GM12878 (cell line): ENCODE measurements around the gene KDM4C.

ENCODE experiments used
- BHLHE40 ChIP-seq, 2 experiments: fragments of 450-650 bp in 1 of 2; IDR thresholded peaks; 2 replicates each; pipeline ENCODE4 v1.6.1; 2011 to 2017; ENCODE audit warnings: low read depth in 2 of 2, borderline replicate concordance in 1 of 2, improper control_type of control experiment in 1 of 2, low read length in 1 of 2, mild to moderate bottlenecking in 1 of 2
- MAX ChIP-seq: IDR thresholded peaks from 2 replicates; pipeline ENCODE4 v1.6.1; 2012; ENCODE audit warnings: low read depth, low read length, improper control_type of control experiment
- NR2C2 ChIP-seq: IDR thresholded peaks from 2 replicates; pipeline ENCODE4 v1.6.1; 2011; ENCODE audit warnings: borderline replicate concordance, low read depth; ENCODE audit not compliant: control insufficient read depth, insufficient read length
- SMAD1 ChIP-seq: fragments of 450-650 bp; IDR thresholded peaks from 2 replicates; pipeline ENCODE4 v1.6.1; 2018; ENCODE audit warnings: mild to moderate bottlenecking, low read depth; ENCODE audit not compliant: partially characterized antibody
- ZNF274 ChIP-seq: IDR thresholded peaks from one replicate; pipeline ENCODE4 v1.8.0; 2011; ENCODE audit not compliant: insufficient read length, insufficient read depth
- TF ChIP-seq, protein P1 (sequence below), 3 experiments: IDR thresholded peaks in 2 of 3; conservative IDR thresholded peaks in 1 of 3; 2 replicates each; pipeline ENCODE4 v1.5.1; 2011; ENCODE audit warnings: low read depth in 3 of 3, low read length in 3 of 3, mild to moderate bottlenecking in 3 of 3, control low read depth in 2 of 3, moderate library complexity in 2 of 3, inconsistent platforms in 1 of 3, mixed read lengths in 1 of 3; ENCODE audit not compliant: control insufficient read depth in 2 of 3, insufficient read depth in 1 of 3; ENCODE audit errors: extremely low read depth in 1 of 3

- TF ChIP-seq NR2C2 (no peak), ZNF274 (no peak), MAX (no peak), BHLHE40 (IDR thresholded peaks at IDR 0.05; ENCODE audit: borderline replicate concordance in 1 of 2, low read depth in 2 of 2, low read length in 1 of 2) (no peak), SMAD1 (no peak)
- TF ChIP-seq, protein P1, sequence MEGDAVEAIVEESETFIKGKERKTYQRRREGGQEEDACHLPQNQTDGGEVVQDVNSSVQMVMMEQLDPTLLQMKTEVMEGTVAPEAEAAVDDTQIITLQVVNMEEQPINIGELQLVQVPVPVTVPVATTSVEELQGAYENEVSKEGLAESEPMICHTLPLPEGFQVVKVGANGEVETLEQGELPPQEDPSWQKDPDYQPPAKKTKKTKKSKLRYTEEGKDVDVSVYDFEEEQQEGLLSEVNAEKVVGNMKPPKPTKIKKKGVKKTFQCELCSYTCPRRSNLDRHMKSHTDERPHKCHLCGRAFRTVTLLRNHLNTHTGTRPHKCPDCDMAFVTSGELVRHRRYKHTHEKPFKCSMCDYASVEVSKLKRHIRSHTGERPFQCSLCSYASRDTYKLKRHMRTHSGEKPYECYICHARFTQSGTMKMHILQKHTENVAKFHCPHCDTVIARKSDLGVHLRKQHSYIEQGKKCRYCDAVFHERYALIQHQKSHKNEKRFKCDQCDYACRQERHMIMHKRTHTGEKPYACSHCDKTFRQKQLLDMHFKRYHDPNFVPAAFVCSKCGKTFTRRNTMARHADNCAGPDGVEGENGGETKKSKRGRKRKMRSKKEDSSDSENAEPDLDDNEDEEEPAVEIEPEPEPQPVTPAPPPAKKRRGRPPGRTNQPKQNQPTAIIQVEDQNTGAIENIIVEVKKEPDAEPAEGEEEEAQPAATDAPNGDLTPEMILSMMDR (IDR thresholded peaks at IDR 0.05 in 2 of 3, conservative IDR thresholded peaks at IDR 0.05 in 1 of 3; ENCODE audit: control insufficient read depth in 2 of 3, extremely low read depth in 1 of 3, insufficient read depth in 1 of 3, low read depth in 3 of 3, low read length in 3 of 3) = no peak
Observed at GRCh38 chr9:7051711-7052110, 293.9 kb downstream of the KDM4C start.
